ENCODE results near the gene CELF5.

Gene CELF5

DNA sequence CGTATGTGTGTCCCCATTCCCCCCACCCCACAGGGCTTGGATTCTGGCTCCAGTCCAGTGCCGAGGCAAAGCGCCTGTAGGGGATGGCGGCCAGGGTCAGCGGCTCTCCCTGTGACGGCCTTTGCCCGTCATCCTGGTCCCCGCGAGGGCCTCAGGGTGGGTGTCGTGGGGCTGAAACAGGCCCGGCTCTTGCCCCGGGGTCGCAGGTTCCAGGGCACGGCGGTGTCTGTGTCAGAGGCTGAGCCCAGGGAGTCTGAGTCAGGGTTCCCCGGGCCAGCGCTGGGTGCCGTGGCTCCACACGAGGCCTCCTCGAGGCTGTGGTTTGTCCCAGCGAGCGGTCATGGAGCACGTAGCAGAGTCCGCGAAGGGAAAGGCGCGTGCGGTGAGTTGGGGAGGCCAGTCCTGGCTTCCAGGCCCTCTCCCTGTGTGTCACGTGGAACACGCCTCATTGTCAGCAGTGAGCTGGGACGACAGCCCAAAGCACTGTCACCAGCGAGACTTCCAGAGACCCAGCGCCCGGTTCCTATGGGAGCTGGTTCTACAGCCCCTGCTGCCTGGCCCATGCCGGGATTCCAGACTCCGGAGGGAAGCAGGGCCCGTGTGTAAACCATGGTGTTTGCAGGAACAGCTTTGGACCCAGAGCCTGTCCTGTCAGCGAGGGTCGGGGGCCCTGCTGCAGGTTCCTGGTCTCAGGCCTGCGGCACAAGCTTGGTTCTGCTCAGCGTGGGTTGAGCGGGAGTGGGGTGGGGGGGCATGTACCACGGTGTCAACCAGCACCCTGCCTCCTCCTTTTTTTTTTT is 25.4 kb upstream of the CELF5 start:
- CTCF ChIA-PET = no interaction called here
- Histone ChIP-seq H3K9me3 (ENCODE audit: control insufficient read depth, insufficient read depth, low read depth, low read length) (no peaks in the 10 kb centered on the region), H3K4me1 (ENCODE audit: control insufficient read depth, insufficient read depth, low read length) (no peaks in the 10 kb centered on the region), H3K27ac (ENCODE audit: extremely low read depth, low read depth, low read length) (no peak overlapping the region), H3K4me3 (ENCODE audit: low read depth, low read length) (no peak overlapping the region), H3K36me3 (ENCODE audit: control insufficient read depth in 2 of 2, insufficient read depth in 1 of 2, low read length in 2 of 2) (peaks cover 0 to 68% of the 10 kb centered on the region in 2 experiments; a peak in 2 of 3 replicates)
- TF ChIP-seq ZNF76 (tag by site-specific recombination; IDR thresholded peaks at IDR 0.05; ENCODE audit: borderline replicate concordance, low read depth) (no peak), SP2 (tag by site-specific recombination; IDR thresholded peaks at IDR 0.05) (0 out of 2 replicates have a peak, but pooled peaks have one; percentile 1)
- POLR2A ChIA-PET = no interaction called here

DNA sequence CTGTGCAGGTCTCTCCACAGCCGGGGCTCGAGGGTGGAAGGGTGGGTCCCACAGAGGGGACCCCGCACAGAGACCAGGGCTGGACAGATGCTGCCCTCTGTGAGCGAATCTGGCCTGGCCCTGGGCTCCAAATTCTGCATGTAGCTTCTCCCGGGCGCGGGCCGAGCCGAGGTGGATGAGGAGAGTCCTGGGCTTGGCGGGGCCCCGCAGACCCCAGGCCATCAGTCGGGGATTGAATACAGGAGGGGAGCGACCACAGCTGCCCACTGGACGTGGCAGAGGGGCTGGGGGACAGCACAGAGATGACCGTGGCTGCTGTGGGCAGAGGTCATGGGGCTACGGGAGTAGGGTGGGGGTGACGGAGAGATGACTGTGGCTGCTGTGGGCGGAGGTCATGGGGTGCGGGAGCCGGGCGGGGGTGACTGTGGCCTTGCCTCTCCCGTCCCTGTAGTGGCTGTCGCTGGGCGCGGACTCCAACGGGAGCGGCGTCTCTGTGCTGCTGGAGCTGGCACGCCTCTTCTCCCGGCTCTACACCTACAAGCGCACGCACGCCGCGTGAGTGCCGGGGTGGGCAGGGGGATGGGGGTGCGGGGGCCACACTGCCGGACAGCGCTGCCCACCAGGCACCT is 23.3 kb upstream of the CELF5 start:
- ChIA-PET POLR2A (no interaction called here), CTCF (no interaction called here)
- no peaks in the 10 kb centered on the region for H3K9me3 ChIP-seq (ENCODE audit: control insufficient read depth, insufficient read depth, low read depth, low read length)
- TF ChIP-seq ZBTB8A (tag by site-specific recombination; IDR thresholded peaks at IDR 0.05) (no peak), KLF8 (tag by site-specific recombination; IDR thresholded peaks at IDR 0.05) (no peak), SCRT2 (tag by site-specific recombination; IDR thresholded peaks at IDR 0.05) (no peak), ZNF658 (tag by site-specific recombination; IDR thresholded peaks at IDR 0.05) (no peak), ZNF19 (tag by site-specific recombination; IDR thresholded peaks at IDR 0.05; ENCODE audit: low read depth) (no peak), KLF7 (tag by site-specific recombination; IDR thresholded peaks at IDR 0.05; ENCODE audit: borderline replicate concordance) (no peak), ZNF529 (tag by site-specific recombination; IDR thresholded peaks at IDR 0.05; ENCODE audit: insufficient replicate concordance) (no peak), KLF10 (tag by site-specific recombination; IDR thresholded peaks at IDR 0.05) (no peak), SP7 (tag by site-specific recombination; IDR thresholded peaks at IDR 0.05) (no peak), ZNF473 (tag by site-specific recombination; IDR thresholded peaks at IDR 0.05) (no peak), ZBTB7A (tag by site-specific recombination; IDR thresholded peaks at IDR 0.05; ENCODE audit: low read depth) (no peak), ZNF701 (tag by site-specific recombination; IDR thresholded peaks at IDR 0.05) (no peak), ZNF169 (tag by site-specific recombination; IDR thresholded peaks at IDR 0.05) (no peak), ZNF48 (tag by site-specific recombination; IDR thresholded peaks at IDR 0.05) (no peak)
- TF ChIP-seq, protein P1, sequence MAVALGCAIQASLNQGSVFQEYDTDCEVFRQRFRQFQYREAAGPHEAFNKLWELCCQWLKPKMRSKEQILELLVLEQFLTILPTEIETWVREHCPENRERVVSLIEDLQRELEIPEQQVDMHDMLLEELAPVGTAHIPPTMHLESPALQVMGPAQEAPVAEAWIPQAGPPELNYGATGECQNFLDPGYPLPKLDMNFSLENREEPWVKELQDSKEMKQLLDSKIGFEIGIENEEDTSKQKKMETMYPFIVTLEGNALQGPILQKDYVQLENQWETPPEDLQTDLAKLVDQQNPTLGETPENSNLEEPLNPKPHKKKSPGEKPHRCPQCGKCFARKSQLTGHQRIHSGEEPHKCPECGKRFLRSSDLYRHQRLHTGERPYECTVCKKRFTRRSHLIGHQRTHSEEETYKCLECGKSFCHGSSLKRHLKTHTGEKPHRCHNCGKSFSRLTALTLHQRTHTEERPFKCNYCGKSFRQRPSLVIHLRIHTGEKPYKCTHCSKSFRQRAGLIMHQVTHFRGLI (tag by site-specific recombination; IDR thresholded peaks at IDR 0.05) = no peak
- TF ChIP-seq, protein P2, sequence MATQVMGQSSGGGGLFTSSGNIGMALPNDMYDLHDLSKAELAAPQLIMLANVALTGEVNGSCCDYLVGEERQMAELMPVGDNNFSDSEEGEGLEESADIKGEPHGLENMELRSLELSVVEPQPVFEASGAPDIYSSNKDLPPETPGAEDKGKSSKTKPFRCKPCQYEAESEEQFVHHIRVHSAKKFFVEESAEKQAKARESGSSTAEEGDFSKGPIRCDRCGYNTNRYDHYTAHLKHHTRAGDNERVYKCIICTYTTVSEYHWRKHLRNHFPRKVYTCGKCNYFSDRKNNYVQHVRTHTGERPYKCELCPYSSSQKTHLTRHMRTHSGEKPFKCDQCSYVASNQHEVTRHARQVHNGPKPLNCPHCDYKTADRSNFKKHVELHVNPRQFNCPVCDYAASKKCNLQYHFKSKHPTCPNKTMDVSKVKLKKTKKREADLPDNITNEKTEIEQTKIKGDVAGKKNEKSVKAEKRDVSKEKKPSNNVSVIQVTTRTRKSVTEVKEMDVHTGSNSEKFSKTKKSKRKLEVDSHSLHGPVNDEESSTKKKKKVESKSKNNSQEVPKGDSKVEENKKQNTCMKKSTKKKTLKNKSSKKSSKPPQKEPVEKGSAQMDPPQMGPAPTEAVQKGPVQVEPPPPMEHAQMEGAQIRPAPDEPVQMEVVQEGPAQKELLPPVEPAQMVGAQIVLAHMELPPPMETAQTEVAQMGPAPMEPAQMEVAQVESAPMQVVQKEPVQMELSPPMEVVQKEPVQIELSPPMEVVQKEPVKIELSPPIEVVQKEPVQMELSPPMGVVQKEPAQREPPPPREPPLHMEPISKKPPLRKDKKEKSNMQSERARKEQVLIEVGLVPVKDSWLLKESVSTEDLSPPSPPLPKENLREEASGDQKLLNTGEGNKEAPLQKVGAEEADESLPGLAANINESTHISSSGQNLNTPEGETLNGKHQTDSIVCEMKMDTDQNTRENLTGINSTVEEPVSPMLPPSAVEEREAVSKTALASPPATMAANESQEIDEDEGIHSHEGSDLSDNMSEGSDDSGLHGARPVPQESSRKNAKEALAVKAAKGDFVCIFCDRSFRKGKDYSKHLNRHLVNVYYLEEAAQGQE (tag by site-specific recombination; IDR thresholded peaks at IDR 0.05) = no peak
- TF ChIP-seq, protein P3, sequence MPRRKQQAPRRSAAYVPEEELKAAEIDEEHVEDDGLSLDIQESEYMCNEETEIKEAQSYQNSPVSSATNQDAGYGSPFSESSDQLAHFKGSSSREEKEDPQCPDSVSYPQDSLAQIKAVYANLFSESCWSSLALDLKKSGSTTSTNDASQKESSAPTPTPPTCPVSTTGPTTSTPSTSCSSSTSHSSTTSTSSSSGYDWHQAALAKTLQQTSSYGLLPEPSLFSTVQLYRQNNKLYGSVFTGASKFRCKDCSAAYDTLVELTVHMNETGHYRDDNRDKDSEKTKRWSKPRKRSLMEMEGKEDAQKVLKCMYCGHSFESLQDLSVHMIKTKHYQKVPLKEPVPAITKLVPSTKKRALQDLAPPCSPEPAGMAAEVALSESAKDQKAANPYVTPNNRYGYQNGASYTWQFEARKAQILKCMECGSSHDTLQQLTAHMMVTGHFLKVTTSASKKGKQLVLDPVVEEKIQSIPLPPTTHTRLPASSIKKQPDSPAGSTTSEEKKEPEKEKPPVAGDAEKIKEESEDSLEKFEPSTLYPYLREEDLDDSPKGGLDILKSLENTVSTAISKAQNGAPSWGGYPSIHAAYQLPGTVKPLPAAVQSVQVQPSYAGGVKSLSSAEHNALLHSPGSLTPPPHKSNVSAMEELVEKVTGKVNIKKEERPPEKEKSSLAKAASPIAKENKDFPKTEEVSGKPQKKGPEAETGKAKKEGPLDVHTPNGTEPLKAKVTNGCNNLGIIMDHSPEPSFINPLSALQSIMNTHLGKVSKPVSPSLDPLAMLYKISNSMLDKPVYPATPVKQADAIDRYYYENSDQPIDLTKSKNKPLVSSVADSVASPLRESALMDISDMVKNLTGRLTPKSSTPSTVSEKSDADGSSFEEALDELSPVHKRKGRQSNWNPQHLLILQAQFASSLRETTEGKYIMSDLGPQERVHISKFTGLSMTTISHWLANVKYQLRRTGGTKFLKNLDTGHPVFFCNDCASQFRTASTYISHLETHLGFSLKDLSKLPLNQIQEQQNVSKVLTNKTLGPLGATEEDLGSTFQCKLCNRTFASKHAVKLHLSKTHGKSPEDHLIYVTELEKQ (tag by site-specific recombination; IDR thresholded peaks at IDR 0.05; ENCODE audit: borderline replicate concordance) = no peak
- TF ChIP-seq, protein P4, sequence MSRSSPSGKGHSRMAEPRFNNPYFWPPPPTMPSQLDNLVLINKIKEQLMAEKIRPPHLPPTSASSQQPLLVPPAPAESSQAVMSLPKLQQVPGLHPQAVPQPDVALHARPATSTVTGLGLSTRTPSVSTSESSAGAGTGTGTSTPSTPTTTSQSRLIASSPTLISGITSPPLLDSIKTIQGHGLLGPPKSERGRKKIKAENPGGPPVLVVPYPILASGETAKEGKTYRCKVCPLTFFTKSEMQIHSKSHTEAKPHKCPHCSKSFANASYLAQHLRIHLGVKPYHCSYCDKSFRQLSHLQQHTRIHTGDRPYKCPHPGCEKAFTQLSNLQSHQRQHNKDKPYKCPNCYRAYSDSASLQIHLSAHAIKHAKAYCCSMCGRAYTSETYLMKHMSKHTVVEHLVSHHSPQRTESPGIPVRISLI (tag by site-specific recombination; IDR thresholded peaks at IDR 0.05) = no peak
- TF ChIP-seq, protein P5, sequence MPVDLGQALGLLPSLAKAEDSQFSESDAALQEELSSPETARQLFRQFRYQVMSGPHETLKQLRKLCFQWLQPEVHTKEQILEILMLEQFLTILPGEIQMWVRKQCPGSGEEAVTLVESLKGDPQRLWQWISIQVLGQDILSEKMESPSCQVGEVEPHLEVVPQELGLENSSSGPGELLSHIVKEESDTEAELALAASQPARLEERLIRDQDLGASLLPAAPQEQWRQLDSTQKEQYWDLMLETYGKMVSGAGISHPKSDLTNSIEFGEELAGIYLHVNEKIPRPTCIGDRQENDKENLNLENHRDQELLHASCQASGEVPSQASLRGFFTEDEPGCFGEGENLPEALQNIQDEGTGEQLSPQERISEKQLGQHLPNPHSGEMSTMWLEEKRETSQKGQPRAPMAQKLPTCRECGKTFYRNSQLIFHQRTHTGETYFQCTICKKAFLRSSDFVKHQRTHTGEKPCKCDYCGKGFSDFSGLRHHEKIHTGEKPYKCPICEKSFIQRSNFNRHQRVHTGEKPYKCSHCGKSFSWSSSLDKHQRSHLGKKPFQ (tag by site-specific recombination; IDR thresholded peaks at IDR 0.05) = no peak
- H3K36me3 ChIP-seq (ENCODE audit: control insufficient read depth in 2 of 2, insufficient read depth in 1 of 2, low read length in 2 of 2) = peaks cover 0 to 70% of the 10 kb centered on the region in 2 experiments; a peak in 2 of 3 replicates
- H3K4me1 ChIP-seq (ENCODE audit: control insufficient read depth, insufficient read depth, low read length) = no peaks in the 10 kb centered on the region
- H3K27ac ChIP-seq (ENCODE audit: extremely low read depth, low read depth, low read length) = no peak overlapping the region
- no peak overlapping the region for H3K4me3 ChIP-seq (ENCODE audit: low read depth, low read length)
